Stimulated activated CD8-positive, alpha-beta memory T cell treated with anti-CD3 and anti-CD28 coated beads, Interleukin-15, amount 100 ng/mL, for 24 hours (primary cell): Measurements from ENCODE around the gene EFNB3.

ENCODE experiments used
- DNase-seq: peaks from one replicate; pipeline ENCODE4 v3.0.0-alpha.2; 2020; ENCODE audit warnings: low read depth

Gene EFNB3

GRCh38 chr17:7717756-7718350, 12.9 kb downstream of the EFNB3 start:
- no peak for DNase-seq

GRCh38 chr17:7719661-7720060, 14.7 kb downstream of the EFNB3 start:
- DNase-seq, result no peak

- DNase-seq, result no peak
These were observed 15.1 kb downstream of the EFNB3 start for GRCh38 chr17:7720125-7720524.

- DNase-seq, result no peak
These were observed 16.6 kb downstream of the EFNB3 start for GRCh38 chr17:7721612-7722011.

- no peak for DNase-seq
These were observed 22.9 kb downstream of the EFNB3 start for GRCh38 chr17:7727886-7728285.

- DNase-seq, result no peak
These were observed 24.8 kb downstream of the EFNB3 start for GRCh38 chr17:7729816-7730215.

GRCh38 chr17:7732981-7733539, 28.1 kb downstream of the EFNB3 start:
- DNase-seq, result no peak

GRCh38 chr17:7737601-7738000, 32.6 kb downstream of the EFNB3 start:
- no peak for DNase-seq

- DNase-seq, result no peak
These were observed 34.7 kb downstream of the EFNB3 start for GRCh38 chr17:7739746-7740145.

GRCh38 chr17:7740481-7741001, 35.5 kb downstream of the EFNB3 start:
- DNase-seq, result no peak

GRCh38 chr17:7742729-7743128, 37.7 kb downstream of the EFNB3 start:
- DNase-seq, result no peak

- DNase-seq, result no peak
These were observed 39.4 kb downstream of the EFNB3 start for GRCh38 chr17:7744416-7744815.

- DNase-seq, result no peak
These were observed 40.9 kb downstream of the EFNB3 start for GRCh38 chr17:7745748-7746470.

GRCh38 chr17:7747635-7748071, 42.7 kb downstream of the EFNB3 start:
- no peak for DNase-seq

GRCh38 chr17:7748076-7748775, 43.2 kb downstream of the EFNB3 start:
- no peak for DNase-seq

GRCh38 chr17:7750321-7750821, 45.4 kb downstream of the EFNB3 start:
- no peak for DNase-seq

- no peak for DNase-seq
These were observed 49.7 kb downstream of the EFNB3 start for GRCh38 chr17:7754656-7755055.

GRCh38 chr17:7755095-7755890, 50.3 kb downstream of the EFNB3 start:
- no peak for DNase-seq

- DNase-seq, result no peak
These were observed 52.0 kb downstream of the EFNB3 start for GRCh38 chr17:7756968-7757367.
